Esophagus squamous epithelium (tissue), 4 donors: Measurements from ENCODE around the gene MYO18B.

ENCODE experiments used
- CTCF ChIP-seq, 6 experiments: fragments of 450-650 bp in 4 of 6; fragments of 200-600 bp in 2 of 6; sonication (generic) in 2 of 6; IDR thresholded peaks; one replicate each; pipeline ENCODE4 v1.5.1; 2016 to 2019; ENCODE audit warnings: antibody characterized with exemption in 6 of 6, mild to moderate bottlenecking in 4 of 6, moderate library complexity in 4 of 6
- POLR2A ChIP-seq, 4 donors: fragments of 450-650 bp; IDR thresholded peaks; one replicate each; pipeline ENCODE4 v1.6.1; 2017; ENCODE audit warnings: antibody characterized with exemption in 4 of 4, mild to moderate bottlenecking in 4 of 4, moderate library complexity in 3 of 4

- TF ChIP-seq CTCF (IDR thresholded peaks at IDR 0.05) (no peak), POLR2A (IDR thresholded peaks at IDR 0.05) (no peak)
These were observed 107.5 kb downstream of the MYO18B start for GRCh38 chr22:25849522-25849921.
